DMS114 treated with DMSO at 0.1 percent for 48 hours (cell line): ENCODE measurements around the gene ERP44.
"Not testable (repeated sequence)": the region's sequence is repeated elsewhere in the genome, so short reads cannot be mapped to it uniquely, and the experiment has no call there.

Source experiments
- DNase-seq: peaks from one replicate; lab custom pipeline; 2025; ENCODE audit not compliant: unreplicated experiment; lab: John Stamatoyannopoulos, UW

The ERP44 gene

DNA sequence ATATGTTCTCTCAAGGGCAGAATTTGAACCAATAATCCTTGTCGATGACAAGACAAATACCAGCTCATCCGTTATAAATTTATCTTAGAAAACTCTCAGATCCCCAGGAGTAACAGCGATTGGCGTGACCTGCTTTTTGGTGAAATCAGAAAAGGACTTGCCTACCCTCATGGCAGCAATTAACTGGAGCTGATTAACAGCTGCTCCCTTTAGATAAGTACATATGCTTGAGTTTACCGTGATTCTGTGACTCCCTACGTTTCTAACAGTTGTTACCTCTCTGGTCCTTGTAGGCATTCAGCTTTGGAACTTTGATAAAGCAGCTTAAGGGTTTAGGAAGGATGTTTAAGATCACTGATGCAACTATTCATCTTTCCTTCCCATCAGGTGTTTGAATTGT, 2.8 kb upstream of the ERP44 start:
- no peak for DNase-seq

DNA sequence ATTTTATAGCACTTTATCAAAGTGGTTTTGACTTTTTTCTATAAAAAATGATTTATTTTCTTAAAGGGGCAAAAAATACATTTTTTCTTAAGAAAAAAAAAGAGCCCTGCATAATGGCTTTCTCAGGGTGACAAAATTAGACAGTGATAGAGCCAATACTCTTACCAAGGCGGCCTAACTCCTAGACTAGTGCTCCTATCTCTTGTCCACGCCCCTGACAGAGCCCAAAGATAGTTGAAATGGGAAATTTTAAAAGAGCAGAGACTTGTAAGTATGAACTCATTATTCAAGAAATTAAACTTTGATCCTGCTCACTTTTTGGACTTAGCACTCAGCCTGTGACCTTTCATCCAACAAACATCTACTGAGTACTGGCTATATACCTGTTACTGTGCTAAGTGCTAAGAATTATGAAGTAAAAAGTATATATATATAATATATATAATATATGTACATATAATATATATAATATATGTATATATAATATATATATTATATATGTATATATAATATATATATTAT, 1.4 kb upstream of the ERP44 start:
- DNase-seq, result no peak

GRCh38 chr9:100099722-100100042, 882 bp upstream of the ERP44 start:
- peak; percentile 30 for DNase-seq

- DNase-seq, result peak; percentile 9
Observed at GRCh38 chr9:100098046-100098886, 534 bp downstream of the ERP44 start.

DNA sequence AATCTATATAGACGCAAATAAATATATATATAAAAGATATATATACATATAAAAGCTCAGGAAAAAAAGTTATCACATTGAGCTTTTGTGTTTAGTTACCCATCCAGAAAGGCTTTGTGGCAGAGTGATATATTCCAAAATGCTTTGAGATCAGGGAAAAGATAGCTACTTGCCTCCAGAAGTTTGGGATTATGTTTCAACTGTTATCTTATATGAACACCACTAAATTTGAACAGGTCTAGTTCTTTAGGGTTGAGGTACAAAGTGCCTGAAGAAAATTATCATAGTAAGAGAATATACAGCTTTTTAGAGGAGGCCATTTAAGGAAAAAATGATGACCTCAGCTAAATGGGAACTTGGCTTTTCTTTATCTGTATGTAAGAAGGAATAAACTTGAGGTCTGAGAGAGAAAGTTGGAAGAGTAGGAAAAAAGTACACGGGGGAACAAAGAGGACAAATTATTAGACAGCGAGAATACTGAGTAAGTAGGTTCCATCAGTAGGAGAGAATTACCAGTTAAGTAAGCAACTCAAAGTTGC, 2.4 kb downstream of the ERP44 start:
- no peak for DNase-seq

GRCh38 chr9:100094411-100094810, 4.4 kb downstream of the ERP44 start:
- not testable (repeated sequence) for DNase-seq

- no peak for DNase-seq
Observed at GRCh38 chr9:100092066-100092465, 6.7 kb downstream of the ERP44 start.

GRCh38 chr9:100091650-100092049, 7.2 kb downstream of the ERP44 start:
- DNase-seq, result no peak

DNA sequence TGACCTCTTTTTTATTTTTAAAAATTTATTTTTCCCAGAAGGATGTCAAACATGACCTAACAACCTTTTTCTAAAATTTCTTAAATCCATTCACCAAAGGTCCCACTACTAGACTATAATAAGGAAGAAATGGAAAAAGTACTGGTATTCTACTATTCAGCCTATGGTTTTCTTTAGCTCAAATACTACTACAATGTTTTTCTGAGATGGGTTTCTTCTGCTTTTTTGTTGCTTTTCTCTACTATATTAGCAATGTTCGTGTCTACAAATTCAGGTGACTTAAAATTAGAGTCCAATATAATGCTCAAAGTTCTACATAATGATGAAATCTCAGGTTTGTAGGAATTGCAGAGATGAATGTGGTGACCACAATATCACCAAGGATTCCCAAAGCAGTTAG, 7.9 kb downstream of the ERP44 start:
- DNase-seq, result no peak

GRCh38 chr9:100088202-100088601, 10.6 kb downstream of the ERP44 start:
- no peak for DNase-seq

DNA sequence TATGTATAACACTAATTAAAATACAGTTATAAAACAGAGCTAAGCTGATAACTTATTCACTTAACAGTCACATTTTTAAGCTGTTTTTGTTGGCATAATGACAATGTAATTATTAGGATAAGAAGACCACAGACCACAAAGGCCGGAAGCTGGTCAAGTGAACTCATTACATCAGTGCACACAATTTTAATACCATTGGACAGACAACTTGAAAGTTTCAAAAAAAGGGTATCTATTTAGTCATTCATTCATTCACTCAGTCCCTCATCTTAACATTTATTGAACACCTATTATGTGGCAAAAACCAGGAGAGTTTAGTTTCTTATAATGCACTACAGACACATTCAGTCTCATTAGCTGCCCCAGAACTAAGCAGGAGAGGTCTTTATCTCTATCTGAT, 11.6 kb downstream of the ERP44 start:
- DNase-seq, result no peak

- no peak for DNase-seq
Observed at GRCh38 chr9:100086097-100086635, 12.6 kb downstream of the ERP44 start.

- no peak for DNase-seq
Observed at GRCh38 chr9:100084734-100085133, 14.1 kb downstream of the ERP44 start.

- no peak for DNase-seq
Observed at GRCh38 chr9:100084128-100084453, 14.7 kb downstream of the ERP44 start.

- no peak for DNase-seq
Observed at GRCh38 chr9:100083448-100084127, 15.2 kb downstream of the ERP44 start.

GRCh38 chr9:100082782-100083181, 16.0 kb downstream of the ERP44 start:
- no peak for DNase-seq

DNA sequence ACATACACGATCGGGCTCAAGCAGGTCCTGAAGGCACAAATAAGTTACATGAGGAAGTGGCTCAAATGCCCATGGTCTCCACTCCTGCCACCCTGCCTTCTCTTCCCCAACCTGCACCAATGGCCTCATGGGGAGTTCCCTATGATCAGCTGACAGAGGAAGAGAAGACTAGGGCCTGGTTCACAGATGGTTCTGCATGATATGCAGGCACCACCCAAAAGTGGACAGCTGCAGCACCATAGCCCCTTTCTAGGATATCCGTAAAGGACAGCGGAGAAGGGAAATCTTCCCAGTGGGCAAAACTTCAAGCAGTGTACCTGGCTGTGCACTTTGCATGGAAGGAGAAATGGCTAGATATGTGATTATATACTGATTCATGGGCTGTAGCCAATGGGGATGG, 22.5 kb downstream of the ERP44 start:
- DNase-seq, result not testable (repeated sequence)

DNA sequence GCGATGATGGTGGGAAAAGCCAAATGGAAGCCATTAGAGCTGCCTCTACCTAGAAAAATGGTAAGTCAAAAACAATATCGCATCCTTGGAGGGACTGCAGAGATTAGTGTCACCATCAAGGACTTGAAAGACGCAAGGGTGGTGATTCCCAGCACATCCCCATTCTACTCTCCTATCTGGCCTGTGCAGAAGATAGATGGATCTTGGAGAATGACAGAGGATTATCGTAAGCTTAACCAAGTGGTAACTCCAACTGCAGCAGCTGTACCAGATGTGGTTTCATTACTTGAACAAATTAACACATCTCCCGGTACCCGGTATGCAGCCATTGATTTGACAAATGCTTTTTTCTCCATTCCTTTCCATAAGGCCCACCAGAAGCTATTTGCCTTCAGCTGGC, 23.8 kb downstream of the ERP44 start:
- no peak for DNase-seq

DNA sequence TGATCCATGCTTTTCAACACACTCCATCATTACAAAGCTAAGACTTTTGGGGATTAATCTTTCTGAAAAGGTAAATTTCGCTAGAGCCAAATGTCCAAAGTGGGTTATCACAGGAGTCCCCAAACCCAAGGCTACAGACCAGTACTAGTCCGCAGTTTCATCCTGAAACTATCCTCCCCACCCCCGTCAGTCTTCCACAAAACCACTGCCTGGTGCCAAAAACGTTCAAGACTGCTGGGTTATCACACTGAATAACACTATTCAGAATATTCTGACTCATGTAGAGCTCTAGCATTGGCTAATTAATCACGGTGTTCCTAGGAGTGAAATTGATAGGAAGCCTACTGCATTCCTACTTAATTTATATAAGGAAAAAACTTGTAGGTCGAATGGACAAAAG, 24.7 kb downstream of the ERP44 start:
- DNase-seq, result no peak

DNA sequence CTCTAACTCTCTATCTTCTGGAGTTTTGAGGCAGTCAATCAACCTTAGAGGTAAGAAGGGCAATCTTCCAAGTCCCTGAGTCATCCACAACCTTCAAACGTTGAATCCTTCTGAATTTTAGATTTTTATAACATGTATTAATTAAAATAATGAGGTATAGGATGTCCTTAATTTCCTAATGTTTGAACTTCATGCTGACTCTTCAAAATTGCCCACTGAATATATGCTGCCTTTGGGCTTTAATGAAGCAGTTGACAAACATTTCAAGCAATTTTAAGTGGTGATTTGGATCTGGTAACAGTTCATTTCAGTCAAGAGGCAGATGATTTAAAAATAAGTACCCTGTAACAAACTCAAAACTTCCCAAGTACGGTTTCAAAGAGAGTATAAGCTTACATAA, 26.0 kb downstream of the ERP44 start:
- no peak for DNase-seq

DNA sequence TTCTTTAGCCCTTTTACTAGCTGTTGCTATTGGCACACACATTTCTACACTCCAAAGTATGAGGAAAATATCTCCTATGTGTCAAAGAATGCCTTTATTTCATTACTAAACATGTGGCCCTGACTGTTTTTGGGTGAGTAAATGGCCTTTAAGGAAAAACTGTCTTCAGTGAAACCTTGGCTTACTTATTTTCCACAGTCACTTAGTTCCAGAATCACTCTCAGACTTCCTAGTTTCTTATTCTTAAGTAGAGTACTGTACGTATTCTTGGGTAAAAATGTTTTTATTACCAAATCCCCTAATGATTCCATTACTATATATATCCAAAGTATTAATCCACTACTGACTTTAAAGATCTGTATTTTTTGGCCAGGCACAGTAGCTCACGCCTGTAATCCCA, 27.5 kb downstream of the ERP44 start:
- DNase-seq, result no peak
